RWPE2 (cell line): Measurements from ENCODE around the gene HHAT.
"Not testable (repeated sequence)": the region's sequence is repeated elsewhere in the genome, so short reads cannot be mapped to it uniquely, and the experiment has no call there.

Experiments
- ATAC-seq: fragments of 200-7000 bp; cut with Tn5 transposase; 3 replicates; pipeline ENCODE4 v1.9.1; 2021; ENCODE audit warnings: low read depth
- DNase-seq: peaks from one replicate; pipeline ENCODE4 v3.0.0-alpha.2; 2020; ENCODE audit warnings: low spot score
- H3K27ac ChIP-seq: fragments of 450-650 bp; 2 replicates; pipeline ENCODE4 v1.5.1; 2017; ENCODE audit warnings: mild to moderate bottlenecking; ENCODE audit not compliant: poor library complexity, severe bottlenecking
- H3K27me3 ChIP-seq: fragments of 250-450 bp; sonication (Bioruptor Pico); 2 replicates; pipeline ENCODE4 v1.5.1; 2021; ENCODE audit warnings: mild to moderate bottlenecking, moderate library complexity; ENCODE audit not compliant: insufficient read depth, poor library complexity, severe bottlenecking
- H3K36me3 ChIP-seq: fragments of 250-450 bp; sonication (Bioruptor Pico); 2 replicates; pipeline ENCODE4 v1.5.1; 2020; ENCODE audit warnings: low read depth, mild to moderate bottlenecking, moderate library complexity
- H3K4me1 ChIP-seq: fragments of 250-450 bp; sonication (Bioruptor Pico); 2 replicates; pipeline ENCODE4 v1.5.1; 2021; ENCODE audit warnings: mild to moderate bottlenecking, moderate library complexity; ENCODE audit not compliant: insufficient read depth, poor library complexity, severe bottlenecking
- H3K4me3 ChIP-seq: fragments of 250-450 bp; sonication (Bioruptor Pico); 2 replicates; pipeline ENCODE4 v1.5.1; 2021; ENCODE audit warnings: mild to moderate bottlenecking, moderate library complexity; ENCODE audit not compliant: severe bottlenecking
- H3K9me3 ChIP-seq: fragments of 250-450 bp; sonication (Bioruptor Pico); 2 replicates; pipeline ENCODE4 v1.5.1; 2021; ENCODE audit warnings: mild to moderate bottlenecking, moderate library complexity; ENCODE audit not compliant: severe bottlenecking
- CTCF ChIP-seq: fragments of 450-650 bp; IDR thresholded peaks from one replicate; pipeline ENCODE4 v1.5.1; 2017; ENCODE audit warnings: mild to moderate bottlenecking, moderate library complexity; ENCODE audit not compliant: poor library complexity, severe bottlenecking

Gene HHAT

GRCh38 chr1:210400043-210400840 is 71.5 kb downstream of the HHAT start:
- TF ChIP-seq CTCF, result peak; percentile 62
- ATAC-seq (peak; percentile 75; the same call in 2 of the 3 replicates), DNase-seq (no peak)
- no peak overlapping the region for H3K4me3 ChIP-seq
- H3K9me3 ChIP-seq, result no peaks in the 10 kb centered on the region
- H3K27me3 ChIP-seq, result no peaks in the 10 kb centered on the region
- no peak overlapping the region for H3K27ac ChIP-seq
- no peaks in the 10 kb centered on the region for H3K36me3 ChIP-seq
- no peaks in the 10 kb centered on the region for H3K4me1 ChIP-seq

GRCh38 chr1:210402560-210402959 is 73.9 kb downstream of the HHAT start:
- Histone ChIP-seq H3K27ac (no peak overlapping the region), H3K27me3 (no peaks in the 10 kb centered on the region), H3K36me3 (no peaks in the 10 kb centered on the region), H3K4me1 (no peaks in the 10 kb centered on the region), H3K9me3 (no peaks in the 10 kb centered on the region), H3K4me3 (no peak overlapping the region)
- DNase-seq (no peak), ATAC-seq (no peak)
- TF ChIP-seq CTCF, result no peak

GRCh38 chr1:210405316-210405715 is 76.6 kb downstream of the HHAT start:
- DNase-seq (no peak), ATAC-seq (no peak)
- Histone ChIP-seq H3K9me3 (no peaks in the 10 kb centered on the region), H3K36me3 (no peaks in the 10 kb centered on the region), H3K4me3 (no peak overlapping the region), H3K27ac (no peak overlapping the region), H3K27me3 (no peaks in the 10 kb centered on the region), H3K4me1 (no peaks in the 10 kb centered on the region)
- TF ChIP-seq CTCF, result no peak

- not testable (repeated sequence) for DNase-seq, H3K36me3 ChIP-seq, ATAC-seq, H3K4me1 ChIP-seq, H3K4me3 ChIP-seq, H3K9me3 ChIP-seq, H3K27me3 ChIP-seq, H3K27ac ChIP-seq
These were observed 77.6 kb downstream of the HHAT start for GRCh38 chr1:210406341-210406740.

GRCh38 chr1:210407207-210407886 is 78.6 kb downstream of the HHAT start:
- Histone ChIP-seq H3K36me3 (no peaks in the 10 kb centered on the region), H3K27ac (no peak overlapping the region), H3K4me1 (no peaks in the 10 kb centered on the region), H3K27me3 (no peaks in the 10 kb centered on the region), H3K9me3 (no peaks in the 10 kb centered on the region), H3K4me3 (no peak overlapping the region)
- ATAC-seq (peak; percentile 46; the same call in 1 of the 3 replicates), DNase-seq (no peak)
- peak; percentile 78 for TF ChIP-seq CTCF
